ENCODE results near the gene SQSTM1.
A peak's percentile ranks its signal among the peaks of the same experiment; 100 is the strongest.
"Not testable (repeated sequence)": the region's sequence is repeated elsewhere in the genome, so short reads cannot be mapped to it uniquely, and the experiment has no call there.

The SQSTM1 gene

DNA sequence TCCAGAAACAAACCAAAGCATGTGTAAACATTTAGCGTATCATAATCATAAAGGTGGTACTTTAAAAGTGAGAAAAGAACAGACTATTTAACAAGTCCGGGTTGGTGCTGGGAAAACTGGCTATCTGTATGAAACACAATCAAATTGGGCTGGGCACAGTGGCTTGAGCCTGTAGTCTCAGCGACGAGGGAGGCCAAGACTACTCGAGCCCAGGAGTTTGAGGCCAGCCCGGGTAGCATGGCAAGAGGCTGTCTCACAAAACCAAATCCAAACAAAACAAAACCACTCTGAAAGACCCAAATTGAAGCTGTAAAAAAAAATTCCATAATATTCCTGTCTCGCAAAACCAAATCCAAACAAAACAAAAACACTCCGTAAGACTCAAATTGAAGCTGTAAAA lies 33.7 kb downstream of the SQSTM1 start:
- no peak for DNase-seq (ENCODE audit: low read depth, low spot score)

DNA sequence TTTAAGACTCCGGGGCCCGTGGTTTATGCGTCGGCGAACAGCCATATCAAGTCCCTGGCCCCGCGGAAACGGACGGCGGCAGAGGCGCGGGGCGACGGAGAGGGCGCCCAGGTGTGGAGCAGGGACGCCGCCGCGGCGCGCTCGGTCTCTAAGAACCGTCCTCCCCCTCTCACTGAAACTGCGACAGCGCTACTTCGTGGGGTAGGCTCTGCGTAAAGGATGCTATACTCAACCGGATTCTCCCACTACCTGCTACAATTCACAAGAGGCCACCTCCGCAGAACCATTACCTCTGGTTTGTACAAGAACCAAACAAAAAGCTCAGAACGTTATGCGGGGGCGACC lies 37.5 kb downstream of the SQSTM1 start:
- no peak for DNase-seq (ENCODE audit: low read depth, low spot score)

DNA sequence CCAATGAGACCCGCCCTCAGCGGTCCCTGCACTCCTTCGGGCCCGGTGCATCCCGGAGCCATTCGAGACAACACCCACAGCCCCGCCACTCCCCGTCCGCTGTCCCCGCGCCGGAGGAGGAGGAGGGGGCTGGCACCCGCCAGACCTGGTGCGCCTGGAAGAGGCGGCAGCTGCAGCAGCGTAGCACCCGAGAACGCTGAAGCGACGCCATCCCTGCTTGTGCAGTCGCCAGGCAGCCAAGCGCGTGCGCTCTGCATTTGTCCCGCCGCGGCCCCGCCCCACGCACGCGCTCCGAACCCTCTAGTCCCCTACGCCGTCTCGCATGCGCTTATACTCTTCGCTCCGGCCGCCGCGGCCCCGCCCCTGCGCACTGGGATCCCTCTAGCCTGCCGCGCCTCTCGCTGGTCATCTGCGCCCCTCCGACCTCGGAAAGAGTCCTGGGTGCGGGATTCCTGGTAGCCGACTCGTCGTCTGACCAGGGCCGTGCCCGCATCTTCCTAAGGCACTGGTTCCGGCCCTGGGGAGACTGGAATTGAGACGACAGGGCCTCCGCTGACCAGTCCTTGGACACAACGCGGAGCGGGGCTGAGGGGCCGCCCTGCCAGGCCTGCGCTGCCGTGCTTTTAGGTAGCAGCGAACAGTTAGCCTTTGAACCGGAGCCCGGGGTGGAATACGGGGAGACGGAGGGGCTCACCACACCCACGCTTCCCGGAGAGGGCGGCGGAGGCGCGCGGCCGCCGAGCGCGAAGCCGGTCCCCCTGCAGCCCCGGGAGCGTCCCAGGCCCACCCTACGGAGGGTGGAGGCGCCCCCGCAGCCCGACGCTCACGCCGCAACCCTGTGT lies 38.1 kb downstream of the SQSTM1 start, which contains the start of gene MRNIP:
TSS of gene MRNIP (minus strand) at position 232 of the 842 bp plus-strand sequence. CDS start at position 211, 21 bp downstream.
- peak; percentile 65 for DNase-seq (ENCODE audit: low read depth, low spot score)

DNA sequence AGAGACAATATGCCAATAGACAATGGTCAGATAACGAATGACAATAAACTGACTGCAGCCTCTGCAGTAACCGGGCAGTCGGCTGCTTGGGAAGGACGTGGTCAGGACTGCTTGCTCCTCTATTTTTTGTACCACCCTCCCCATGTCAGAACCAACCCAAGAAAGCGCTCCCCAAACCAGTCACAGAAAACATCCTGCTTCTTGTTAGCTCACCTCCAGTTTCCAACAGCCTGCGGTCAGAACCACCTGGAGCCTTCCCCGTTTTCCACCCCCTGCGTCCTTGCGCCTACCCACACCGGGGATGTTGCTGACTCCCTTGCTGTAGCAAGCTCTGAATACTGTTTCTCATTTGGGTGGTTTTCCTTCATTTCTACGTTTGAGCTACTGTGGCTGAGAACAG lies 39.6 kb downstream of the SQSTM1 start:
- no peak for DNase-seq (ENCODE audit: low read depth, low spot score)

DNA sequence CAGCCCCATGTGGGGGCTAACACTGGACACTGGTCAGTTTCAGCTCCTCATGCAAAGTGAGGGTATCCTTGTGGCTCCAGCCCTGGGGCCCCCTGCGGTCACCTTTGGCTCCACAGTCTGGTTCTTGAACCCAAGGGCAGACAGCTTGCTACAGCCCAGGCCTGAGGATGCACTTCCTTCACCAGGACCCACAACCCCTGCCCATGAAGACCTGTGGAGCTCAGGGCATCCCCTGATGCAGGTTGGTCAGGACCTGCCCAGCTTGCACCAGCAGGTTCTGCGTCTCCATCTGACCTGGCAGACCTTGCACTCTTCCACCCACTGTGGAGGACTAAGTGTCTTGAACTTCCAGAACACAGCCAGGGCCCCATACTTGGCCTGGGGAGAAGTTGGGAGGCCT lies 41.6 kb downstream of the SQSTM1 start:
- DNase-seq (ENCODE audit: low read depth, low spot score) = no peak

DNA sequence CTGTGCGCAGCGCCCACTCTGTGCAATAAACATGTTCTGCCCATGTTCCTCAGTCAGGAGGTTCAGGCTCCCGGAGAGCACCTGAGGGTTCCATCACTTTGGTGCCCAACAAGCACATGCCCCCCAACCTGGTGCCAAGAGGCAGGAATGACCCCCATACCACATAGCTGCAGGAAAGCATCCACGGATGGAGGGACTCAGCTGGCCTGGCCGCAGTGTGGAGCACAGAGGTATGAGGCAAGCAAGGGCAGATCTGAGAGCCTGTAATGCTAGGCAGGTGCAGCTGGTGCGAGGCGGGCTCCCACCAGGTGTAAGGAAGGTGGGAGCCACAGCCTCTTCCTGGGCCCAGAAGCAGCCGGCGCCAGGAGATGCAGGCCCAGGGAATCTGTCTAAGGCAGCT lies 42.2 kb downstream of the SQSTM1 start:
- DNase-seq (ENCODE audit: low read depth, low spot score) = no peak

DNA sequence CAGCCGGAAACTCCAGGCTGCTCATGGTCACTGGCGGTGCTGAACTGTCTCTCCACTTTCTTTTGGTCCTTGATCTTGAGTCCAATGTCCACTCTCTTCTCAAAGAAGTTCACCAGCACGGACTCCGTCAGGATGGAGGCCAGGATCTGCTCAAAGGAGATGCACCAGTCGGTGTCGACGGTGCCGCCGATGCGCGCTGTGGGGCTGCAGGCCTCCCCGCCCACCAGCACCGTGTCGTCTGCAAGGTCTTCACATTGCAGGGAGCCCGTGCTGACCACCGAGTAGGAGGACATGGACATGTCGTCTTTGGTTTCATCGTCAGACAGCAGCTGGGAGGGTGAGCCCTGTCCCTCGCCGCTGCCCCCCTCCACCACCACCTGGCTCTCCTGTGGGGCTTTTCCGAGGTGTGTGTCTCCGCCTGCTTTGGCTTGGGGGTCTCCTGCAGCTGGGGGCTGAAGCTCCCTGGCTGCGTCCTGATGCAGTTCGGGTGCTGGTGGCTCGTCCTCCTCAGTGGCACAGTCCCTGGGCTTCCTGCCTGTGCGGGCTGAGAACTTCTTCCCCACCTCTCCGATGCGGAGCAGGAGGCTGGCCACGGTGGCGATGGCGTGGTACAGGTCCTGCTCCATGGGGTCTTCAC lies 42.9 kb downstream of the SQSTM1 start:
- no peak for DNase-seq (ENCODE audit: low read depth, low spot score)

DNA sequence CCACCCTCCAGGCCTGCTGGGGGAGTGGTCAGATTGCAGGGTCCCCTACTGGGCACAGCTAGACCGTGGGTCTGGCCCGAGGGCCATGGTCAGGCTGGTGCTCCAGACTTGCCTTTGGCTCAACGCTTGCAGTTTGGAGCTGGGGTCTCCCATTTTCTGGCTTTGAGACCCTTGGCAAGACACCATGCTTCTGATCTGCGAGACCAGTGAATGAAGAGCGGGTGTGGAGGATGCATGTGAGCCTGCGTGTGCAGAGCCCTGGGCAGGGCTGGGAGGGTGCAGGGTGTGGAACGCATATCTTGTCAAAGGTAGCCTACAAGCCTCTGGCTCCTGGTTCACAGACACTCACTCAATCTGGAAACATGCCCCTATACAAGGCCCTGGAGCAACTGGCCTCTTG lies 44.0 kb downstream of the SQSTM1 start:
- no peak for DNase-seq (ENCODE audit: low read depth, low spot score)

DNA sequence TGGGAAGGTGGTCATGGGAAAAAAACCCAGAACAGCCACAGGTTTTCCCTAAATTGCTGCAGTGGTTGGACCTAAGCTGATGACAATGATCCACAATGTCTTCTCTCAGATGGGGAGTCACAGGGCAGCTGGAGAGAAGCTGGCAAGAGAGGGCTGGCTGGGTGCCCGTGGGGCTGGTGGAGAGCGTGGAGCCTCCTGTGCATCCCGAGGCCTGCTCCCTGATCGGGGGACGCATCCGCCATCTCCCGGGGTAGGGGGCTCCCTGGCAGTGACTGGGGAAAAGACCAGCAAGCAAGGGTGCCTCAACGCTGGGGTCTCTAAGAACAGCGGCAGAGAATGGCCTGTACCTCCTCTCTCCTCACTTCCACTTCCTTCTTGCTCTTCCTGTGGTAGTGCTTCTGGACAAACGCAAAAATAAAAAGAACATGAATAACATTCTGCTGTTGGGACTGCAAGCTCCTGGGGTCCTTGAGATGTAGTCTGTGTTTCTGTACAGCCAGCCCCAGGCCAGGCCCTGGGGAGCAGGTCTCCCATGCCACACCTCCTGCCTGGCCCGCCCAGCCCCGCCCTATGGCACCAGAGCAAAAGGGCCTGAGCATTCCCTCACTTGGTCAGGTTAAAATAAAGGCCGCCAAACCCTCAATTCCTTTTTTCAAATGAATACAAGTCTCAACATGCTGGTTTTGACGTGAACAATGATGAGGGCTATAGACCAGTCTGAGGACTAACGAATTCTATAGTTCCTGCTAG lies 45.0 kb downstream of the SQSTM1 start:
- DNase-seq (ENCODE audit: low read depth, low spot score) = no peak

DNA sequence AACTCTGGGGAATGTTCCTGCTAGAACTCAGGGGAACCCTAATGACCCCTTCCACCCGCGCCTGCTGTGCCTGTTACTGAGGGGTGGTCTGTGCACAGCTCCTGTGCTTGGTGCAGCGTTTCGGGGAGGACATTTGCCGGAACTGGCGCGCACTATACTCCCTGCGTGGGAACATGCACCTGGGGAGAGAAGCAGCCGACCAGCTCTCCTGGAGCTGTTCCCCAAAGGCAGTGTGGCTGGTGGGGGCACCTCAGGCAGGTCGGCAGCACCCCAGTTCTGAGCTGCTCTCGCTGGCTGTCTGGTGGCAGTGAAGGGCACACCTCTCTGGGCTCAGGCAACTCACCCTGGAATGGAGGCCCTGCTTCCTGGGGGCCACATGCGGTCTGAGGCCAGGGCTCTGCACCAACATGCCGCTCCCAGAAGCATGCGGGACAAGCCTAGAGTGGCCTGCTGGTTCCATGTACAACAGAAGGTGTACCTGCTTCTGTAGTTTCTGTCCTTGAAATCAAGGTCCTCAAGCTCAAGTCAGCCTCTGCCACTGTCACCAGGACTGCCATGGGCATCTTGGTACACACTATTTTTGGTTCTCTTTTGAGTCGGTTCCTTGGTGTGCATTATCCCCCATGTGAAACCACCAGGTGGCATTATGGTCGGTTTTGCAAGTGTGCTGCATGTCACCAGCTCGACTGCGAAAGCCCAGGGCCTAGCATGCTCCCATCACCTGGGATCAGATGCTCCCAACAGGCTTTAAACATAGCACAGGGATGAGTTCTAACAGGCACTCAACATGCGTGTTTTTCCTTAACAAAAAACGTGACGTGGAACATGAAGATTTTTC lies 45.8 kb downstream of the SQSTM1 start:
- DNase-seq (ENCODE audit: low read depth, low spot score) = no peak

DNA sequence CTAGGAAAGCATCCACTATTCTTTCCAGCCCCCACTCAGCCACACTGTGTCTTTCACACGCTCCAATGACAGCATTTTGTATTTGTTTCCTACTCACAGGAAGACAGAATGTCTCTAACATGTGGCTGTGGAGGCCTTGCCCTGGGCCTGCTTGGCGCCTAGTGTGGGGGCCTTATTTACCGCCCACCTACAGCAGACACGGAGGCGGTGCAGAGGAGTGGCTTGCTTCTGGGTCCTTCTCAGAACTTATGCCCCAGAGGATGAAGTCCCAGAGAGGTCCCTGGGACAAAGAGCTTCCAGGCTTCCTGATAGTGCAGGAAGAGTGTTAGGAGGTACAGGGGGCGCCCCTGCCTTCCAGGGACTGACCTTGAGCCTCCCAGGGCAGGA lies 46.4 kb downstream of the SQSTM1 start:
- no peak for DNase-seq (ENCODE audit: low read depth, low spot score)

DNA sequence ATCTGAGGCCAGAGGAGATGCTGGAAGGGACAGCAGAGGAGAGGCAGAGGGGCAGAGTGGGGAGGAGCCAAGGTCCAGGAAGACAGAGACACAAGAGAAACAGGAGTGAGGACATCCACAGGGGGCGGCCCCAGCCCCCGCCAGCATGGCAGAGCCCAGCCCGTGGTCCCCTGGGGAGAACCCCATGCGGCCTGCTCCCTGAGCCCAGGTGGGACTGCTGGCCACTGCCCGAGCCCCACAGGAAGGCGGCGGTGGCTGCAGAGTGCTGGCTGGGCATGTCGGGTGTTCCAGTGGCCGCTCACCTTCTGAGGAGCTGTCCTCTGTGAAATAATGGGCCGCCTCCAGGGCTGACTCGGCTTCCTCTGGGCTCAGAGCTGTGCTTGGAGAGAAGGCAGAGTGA lies 46.8 kb downstream of the SQSTM1 start:
- no peak for DNase-seq (ENCODE audit: low read depth, low spot score)

DNA sequence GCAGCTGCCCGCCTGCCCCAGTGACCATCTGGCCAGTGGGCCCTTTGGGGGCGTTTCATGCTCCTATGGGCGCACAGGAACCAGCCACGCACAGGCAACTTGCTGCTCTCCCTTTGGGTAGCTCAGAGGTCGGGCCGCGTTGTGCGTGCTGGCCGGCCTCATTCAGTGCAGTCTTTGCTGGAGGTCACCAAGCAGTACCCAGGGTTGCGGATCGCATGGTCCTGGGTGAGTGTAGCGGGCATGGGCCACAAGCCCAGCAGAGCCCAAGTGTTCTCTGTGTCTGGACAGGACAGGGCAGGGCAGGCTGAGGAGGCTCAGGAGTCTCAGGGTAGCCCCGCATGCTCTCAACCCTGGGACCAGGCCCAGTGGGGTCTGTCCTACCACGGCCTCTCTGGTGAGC lies 47.8 kb downstream of the SQSTM1 start:
- DNase-seq (ENCODE audit: low read depth, low spot score) = no peak

DNA sequence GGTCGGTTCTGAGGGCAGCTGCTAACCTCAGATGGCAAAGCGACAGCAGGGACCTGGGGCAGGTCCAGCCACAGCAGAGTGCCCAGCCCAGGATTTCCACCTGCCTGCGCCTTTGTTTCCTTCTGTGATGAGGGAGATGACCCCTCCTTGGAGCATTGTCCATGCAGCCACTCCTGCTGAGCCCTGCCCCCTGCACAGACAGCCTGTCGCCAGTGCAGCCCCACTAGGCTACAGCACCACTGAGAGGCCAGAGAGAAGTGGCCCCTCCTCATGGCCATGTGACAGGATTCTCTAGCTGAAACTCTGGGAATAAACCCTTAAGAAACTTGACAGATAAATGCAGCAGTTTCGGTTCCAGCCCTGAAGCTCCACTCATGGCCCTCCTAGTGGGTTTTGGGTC lies 48.4 kb downstream of the SQSTM1 start:
- DNase-seq (ENCODE audit: low read depth, low spot score) = no peak

DNA sequence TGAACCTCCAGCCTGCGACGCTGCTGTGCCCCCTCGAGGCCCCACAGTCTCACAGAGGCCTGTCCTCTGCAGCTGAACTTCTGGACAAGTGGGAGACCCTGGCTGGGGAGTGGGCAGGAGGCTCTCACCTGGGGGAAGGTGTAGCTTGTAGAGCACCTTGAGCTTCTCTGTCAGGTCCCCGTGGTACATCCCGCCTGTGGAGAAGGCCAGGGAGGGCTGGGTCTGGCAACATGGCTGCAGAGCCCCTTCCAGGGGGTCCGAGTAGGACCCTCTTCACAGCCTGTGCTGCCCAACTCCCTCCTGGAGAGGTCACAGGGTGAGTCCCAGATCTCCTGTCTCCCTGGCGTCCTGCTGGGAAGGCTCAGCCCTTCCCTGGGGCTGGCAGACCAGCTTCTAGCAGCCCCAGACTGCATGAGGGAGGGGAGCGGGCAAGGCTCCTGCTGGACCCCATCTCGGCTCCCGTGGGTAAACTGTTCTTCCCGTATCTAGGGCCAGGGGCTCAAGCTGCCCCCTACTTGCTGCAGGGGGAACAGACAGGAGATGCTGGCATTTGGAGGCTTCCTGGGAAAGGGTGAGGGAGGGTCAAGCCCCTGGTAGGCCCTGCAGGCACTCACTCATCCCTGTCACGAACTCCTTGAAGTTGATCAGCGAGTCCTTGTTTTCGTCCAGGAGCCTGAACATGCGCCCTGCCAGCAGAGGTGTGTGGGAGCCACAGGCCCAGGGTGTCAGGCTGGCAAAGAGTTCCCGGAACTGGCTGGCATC lies 49.1 kb downstream of the SQSTM1 start:
- DNase-seq (ENCODE audit: low read depth, low spot score) = no peak

DNA sequence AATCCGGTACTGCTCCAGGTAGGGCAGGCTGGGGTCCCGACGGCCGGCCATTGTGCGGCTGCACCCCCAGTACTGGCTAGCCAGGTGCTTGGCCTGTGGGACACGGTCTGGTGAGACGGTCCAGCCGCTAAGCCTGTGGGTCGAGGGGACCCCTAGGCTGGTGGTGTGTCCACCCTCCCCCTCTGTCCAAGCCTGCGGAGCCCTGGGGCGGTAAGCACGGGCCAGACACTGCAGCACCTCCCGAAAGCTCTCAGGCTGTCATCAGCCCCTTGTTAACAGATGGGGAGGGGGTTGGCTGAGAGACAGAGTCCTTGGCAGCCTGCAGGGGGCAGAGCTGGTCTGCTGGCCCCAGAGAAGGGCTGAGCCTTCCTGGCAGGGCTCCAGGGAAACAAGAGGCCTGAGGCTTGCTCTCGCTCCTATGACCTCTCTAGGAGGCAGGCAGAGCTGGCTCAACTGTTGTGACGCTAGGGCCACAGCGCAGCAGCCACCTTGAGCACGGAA lies 49.7 kb downstream of the SQSTM1 start:
- DNase-seq (ENCODE audit: low read depth, low spot score) = peak; percentile 65

DNA sequence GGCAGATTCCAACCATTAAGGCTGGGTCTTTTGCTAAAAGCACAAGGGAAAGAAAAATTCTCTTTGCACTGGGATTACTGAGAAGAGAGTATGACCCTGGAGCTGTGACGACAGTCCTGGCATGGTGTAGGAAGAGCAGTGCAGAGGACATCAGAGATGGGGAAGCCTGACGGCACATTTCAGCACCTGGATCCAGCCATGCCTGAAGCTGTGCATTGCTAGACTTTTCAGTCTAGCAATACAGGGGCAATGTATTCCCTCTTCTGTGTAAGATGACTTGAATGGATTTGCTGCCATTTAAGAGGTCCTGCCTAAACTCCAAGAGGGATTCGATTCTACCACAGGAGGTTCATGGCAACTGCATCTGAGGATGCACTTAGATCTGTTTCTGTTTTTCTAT lies 50.2 kb downstream of the SQSTM1 start:
- no peak for DNase-seq (ENCODE audit: low read depth, low spot score)

DNA sequence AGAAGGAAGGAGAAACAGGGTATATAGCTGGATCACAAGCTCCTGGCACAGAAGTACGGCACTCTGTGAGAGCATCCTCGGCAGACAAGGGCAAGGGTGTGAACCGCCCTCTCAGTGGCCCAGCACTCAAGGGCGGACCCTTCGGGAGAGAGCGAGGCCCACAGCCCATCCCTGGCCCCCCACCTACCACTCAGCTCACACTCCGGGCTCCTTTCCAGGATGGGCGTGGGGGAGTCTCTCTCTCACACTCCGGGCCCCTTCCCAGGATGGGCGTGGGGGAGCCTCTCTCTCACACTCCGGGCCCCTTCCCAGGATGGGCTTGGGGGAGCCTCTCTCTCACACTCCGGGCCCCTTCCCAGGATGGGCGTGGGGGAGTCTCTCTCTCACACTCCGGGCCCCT lies 50.8 kb downstream of the SQSTM1 start:
- not testable (repeated sequence) for DNase-seq (ENCODE audit: low read depth, low spot score)

DNA sequence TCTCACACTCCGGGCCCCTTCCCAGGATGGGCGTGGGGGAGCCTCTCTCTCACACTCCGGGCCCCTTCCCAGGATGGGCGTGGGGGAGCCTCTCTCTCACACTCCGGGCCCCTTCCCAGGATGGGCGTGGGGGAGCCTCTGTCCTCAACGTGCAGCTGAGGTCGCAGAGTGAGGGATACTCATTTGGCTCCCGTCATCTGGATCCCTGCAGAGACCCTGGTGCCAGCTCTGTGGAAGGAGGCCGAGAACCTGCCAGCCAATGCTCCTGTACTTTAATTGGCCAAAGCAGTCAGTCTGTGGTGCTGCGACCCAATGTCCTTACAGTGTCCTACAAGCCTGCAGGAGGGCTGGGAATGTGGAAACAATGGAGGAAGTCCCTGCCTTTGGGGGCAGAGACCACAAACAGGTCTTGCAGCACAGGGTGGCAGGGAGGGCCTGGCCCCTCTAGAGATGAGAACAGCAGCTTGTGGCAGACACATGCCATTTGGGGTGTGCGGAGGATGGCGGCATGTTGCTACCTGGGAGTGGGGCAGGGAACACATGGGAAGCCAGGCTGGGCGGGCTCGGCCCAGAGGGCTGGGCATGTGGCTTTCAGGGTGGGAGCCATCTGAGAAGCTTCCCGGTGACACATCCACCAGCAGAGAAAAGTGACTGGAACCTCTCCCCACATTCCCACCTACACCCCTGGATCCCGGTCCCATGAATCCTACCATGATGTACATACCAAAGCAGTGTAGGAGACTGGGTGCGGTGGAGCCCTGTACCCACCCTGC lies 51.5 kb downstream of the SQSTM1 start:
- no peak for DNase-seq (ENCODE audit: low read depth, low spot score)
